K562 (cell line): ENCODE results near the gene SRRT. TPM values are rescaled to one million over a fixed set of nuclear protein-coding genes. Genes with fewer than 3 reads are reported as not detected.

ENCODE experiments used
- ATF6 ChIP-seq: sonication (generic); formaldehyde crosslinking; IDR thresholded peaks from 2 replicates; pipeline ENCODE4 v1.4.0; 2020; ENCODE audit warnings: mild to moderate bottlenecking, missing genetic modification reagents
- CLOCK ChIP-seq: fragments of 250-450 bp; sonication (Bioruptor Pico); IDR thresholded peaks from 2 replicates; pipeline ENCODE4 v1.4.0; 2020; ENCODE audit warnings: mild to moderate bottlenecking, moderate library complexity, borderline replicate concordance
- CSDE1 ChIP-seq, 2 experiments: fragments of 450-650 bp; IDR thresholded peaks; 2 replicates each; pipeline ENCODE4 v1.6.1; 2016; ENCODE audit warnings: mild to moderate bottlenecking in 1 of 2
- EHMT2 ChIP-seq: fragments of 450-650 bp; IDR thresholded peaks from 2 replicates; pipeline ENCODE4 v1.6.1; 2018; ENCODE audit warnings: antibody characterized with exemption
- EP300 ChIP-seq: IDR thresholded peaks from 2 replicates; pipeline ENCODE4 v1.6.1; 2012; ENCODE audit warnings: low read length, improper control_type of control experiment
- HDAC1 ChIP-seq, 2 experiments: fragments of 450-650 bp; IDR thresholded peaks; 2 replicates each; pipeline ENCODE4 v1.6.1; 2016 to 2017; ENCODE audit warnings: inconsistent platforms in 1 of 2, mild to moderate bottlenecking in 1 of 2, moderate library complexity in 1 of 2
- HDAC2 ChIP-seq: fragments of 450-650 bp; IDR thresholded peaks from 2 replicates; pipeline ENCODE4 v1.6.1; 2016; ENCODE audit warnings: mild to moderate bottlenecking
- IFI16 ChIP-seq: fragments of 250-450 bp; sonication (Bioruptor Pico); IDR thresholded peaks from 2 replicates; pipeline ENCODE4 v2.1.2; 2022; ENCODE audit warnings: mild to moderate bottlenecking, inconsistent platforms
- KLF13 ChIP-seq: fragments of 450-650 bp; IDR thresholded peaks from 2 replicates; pipeline ENCODE4 v1.6.1; 2016; ENCODE audit warnings: missing genetic modification characterization, low read depth, mild to moderate bottlenecking, missing compliant biosample characterization, moderate library complexity, borderline replicate concordance
- MAZ ChIP-seq, 2 experiments: fragments of 450-650 bp in 1 of 2; sonication (generic) in 1 of 2; formaldehyde crosslinking; IDR thresholded peaks in 1 of 2; conservative IDR thresholded peaks in 1 of 2; 2 replicates each; pipeline versions ENCODE4 v1.4.0 to v1.5.0; 2020; ENCODE audit warnings: mild to moderate bottlenecking in 1 of 2, missing genetic modification reagents in 1 of 2
- MCM3 ChIP-seq: fragments of 450-650 bp; IDR thresholded peaks from 2 replicates; pipeline ENCODE4 v1.6.1; 2016
- PHF8 ChIP-seq: fragments of 200-600 bp; sonication (generic); IDR thresholded peaks from 2 replicates; pipeline ENCODE4 v1.6.1; 2012; ENCODE audit warnings: mixed run types, mild to moderate bottlenecking, inconsistent platforms, low read length, moderate library complexity, borderline replicate concordance
- SETDB1 ChIP-seq: IDR thresholded peaks from one replicate; pipeline ENCODE4 v1.6.1; 2012; ENCODE audit warnings: low read length, control low read depth, inconsistent platforms
- ZBTB2 ChIP-seq: fragments of 450-650 bp; IDR thresholded peaks from 2 replicates; pipeline ENCODE4 v1.6.1; 2016; ENCODE audit warnings: antibody characterized with exemption
- ZFP36 ChIP-seq: fragments of 150-350 bp; IDR thresholded peaks from 2 replicates; pipeline ENCODE4 v1.6.1; 2018; ENCODE audit warnings: low read length, low read depth; ENCODE audit not compliant: partially characterized antibody
- ZNF140 ChIP-seq: fragments of 250-450 bp; sonication (Bioruptor Pico); IDR thresholded peaks from 2 replicates; pipeline ENCODE4 v1.8.0; 2021; ENCODE audit warnings: moderate library complexity, mild to moderate bottlenecking, inconsistent platforms
- ZNF253 ChIP-seq: fragments of 250-450 bp; sonication (Bioruptor Pico); conservative IDR thresholded peaks from 2 replicates; pipeline ENCODE4 v1.6.1; 2021; ENCODE audit warnings: mild to moderate bottlenecking
- ZNF263 ChIP-seq: sonication (generic); formaldehyde crosslinking; IDR thresholded peaks from 2 replicates; pipeline ENCODE4 v1.8.0; 2022; ENCODE audit warnings: mild to moderate bottlenecking, missing genetic modification reagents, borderline replicate concordance
- ZNF354B ChIP-seq: fragments of 250-450 bp; sonication (Bioruptor Pico); IDR thresholded peaks from 2 replicates; pipeline ENCODE4 v1.4.0; 2020
- ZNF384 ChIP-seq: IDR thresholded peaks from 2 replicates; pipeline ENCODE4 v1.6.1; 2012; ENCODE audit warnings: low read depth, low read length, improper control_type of control experiment
- ZNF75A ChIP-seq: fragments of 450-650 bp; formaldehyde crosslinking; IDR thresholded peaks from 2 replicates; pipeline ENCODE4 v1.4.0; 2020; ENCODE audit warnings: mild to moderate bottlenecking
- ZSCAN29 ChIP-seq: fragments of 450-650 bp; IDR thresholded peaks from 2 replicates; pipeline ENCODE4 v1.6.1; 2017
- polyA plus RNA-seq, 8 experiments: library from polyadenylated mRNA; depleted of rRNA in 4 of 8; stranded (reverse) in 5 of 8; unstranded in 3 of 8; fragments of >200 nt; fragmentation: Nextera tagmentation in 2 of 8; fragmentation: Illumina TruSeq in 1 of 8; extraction: Ambion mirVana in 2 of 8; extraction: Trizol in 1 of 8; gene quantifications; 2 replicates each; pipeline versions ENCODE4 v1.2.1 to v1.2.3, GENCODE V29; 2011 to 2014; ENCODE audit warnings: inconsistent platforms in 1 of 8, missing spikeins in 1 of 8
- total RNA-seq, 7 experiments: library from RNA; depleted of rRNA in 6 of 7; stranded (reverse); fragments of >200 nt in 6 of 7; fragmentation: Illumina TruSeq in 2 of 7; extraction: Trizol in 2 of 7; gene quantifications; 2 replicates each; pipeline versions ENCODE4 v1.2.1 to v1.2.3, GENCODE V29; 2011 to 2021; ENCODE audit warnings: low replicate concordance in 1 of 7

The SRRT gene
- total and polyA plus RNA-seq, 9 of the 15 experiments (the other 6 are each of a cell fraction or from before 2014, with no cell fraction given), result 10.3 to 263 (median 84.4) TPM

- no peak for TF ChIP-seq ZNF140 (CRISPR knock-in tag)
- no peak for TF ChIP-seq EP300
- 0 out of 2 replicates have a peak, but pooled peaks have one; percentile 76 for TF ChIP-seq ATF6 (CRISPR knock-in tag)
- no peak for TF ChIP-seq CLOCK
- TF ChIP-seq ZNF263 (CRISPR knock-in tag), result peak; percentile 48; the same call in 1 of the 2 replicates
- TF ChIP-seq ZFP36, result no peak
- peak; percentile 91 for TF ChIP-seq ZBTB2
- no peak for TF ChIP-seq EHMT2
- TF ChIP-seq SETDB1, result no peak
- no peak for TF ChIP-seq KLF13 (tag)
- peak; percentile 86 for TF ChIP-seq ZSCAN29
- TF ChIP-seq ZNF253, result no peak
- peak; percentile 62 to 84; a peak in 3 of 4 replicates for TF ChIP-seq MAZ (CRISPR knock-in tag; conservative IDR thresholded peaks at IDR 0.05 in 1 of 2, IDR thresholded peaks at IDR 0.05 in 1 of 2)
- peak; percentile 65; the same call in 1 of the 2 replicates for TF ChIP-seq PHF8
- no peak for TF ChIP-seq ZNF384
- no peak for TF ChIP-seq CSDE1 (IDR thresholded peaks at IDR 0.05)
- TF ChIP-seq ZNF354B, result no peak
- peak; percentile 31; the same call in 1 of the 2 replicates for TF ChIP-seq HDAC2
- no peak for TF ChIP-seq IFI16 (CRISPR knock-in tag)
- no peak for TF ChIP-seq ZNF75A (CRISPR knock-in tag)
- no peak for TF ChIP-seq MCM3
- peak in 1 of 2 experiments; percentile 59; a peak in 1 of 4 replicates for TF ChIP-seq HDAC1 (IDR thresholded peaks at IDR 0.05)
Measured at GRCh38 chr7:100837099-100837836, 37.6 kb upstream of the SRRT start (continued).
